GM12801 (cell line): Measurements from ENCODE around the gene CYRIA.

ENCODE experiments used
- TF ChIP-seq, protein P1 (sequence below): IDR thresholded peaks from one replicate; pipeline ENCODE4 v1.5.1; 2011; ENCODE audit warnings: control low read depth; ENCODE audit not compliant: insufficient read length; ENCODE audit errors: extremely low read depth

CYRIA gene

GRCh38 chr2:16665748-16666448, at the start of gene CYRIA:
Gene CYRIA, minus strand, starts transcription at chr2:16665834. Its CDS starts 77,715 bp downstream, at chr2:16588119.
- TF ChIP-seq, protein P1, sequence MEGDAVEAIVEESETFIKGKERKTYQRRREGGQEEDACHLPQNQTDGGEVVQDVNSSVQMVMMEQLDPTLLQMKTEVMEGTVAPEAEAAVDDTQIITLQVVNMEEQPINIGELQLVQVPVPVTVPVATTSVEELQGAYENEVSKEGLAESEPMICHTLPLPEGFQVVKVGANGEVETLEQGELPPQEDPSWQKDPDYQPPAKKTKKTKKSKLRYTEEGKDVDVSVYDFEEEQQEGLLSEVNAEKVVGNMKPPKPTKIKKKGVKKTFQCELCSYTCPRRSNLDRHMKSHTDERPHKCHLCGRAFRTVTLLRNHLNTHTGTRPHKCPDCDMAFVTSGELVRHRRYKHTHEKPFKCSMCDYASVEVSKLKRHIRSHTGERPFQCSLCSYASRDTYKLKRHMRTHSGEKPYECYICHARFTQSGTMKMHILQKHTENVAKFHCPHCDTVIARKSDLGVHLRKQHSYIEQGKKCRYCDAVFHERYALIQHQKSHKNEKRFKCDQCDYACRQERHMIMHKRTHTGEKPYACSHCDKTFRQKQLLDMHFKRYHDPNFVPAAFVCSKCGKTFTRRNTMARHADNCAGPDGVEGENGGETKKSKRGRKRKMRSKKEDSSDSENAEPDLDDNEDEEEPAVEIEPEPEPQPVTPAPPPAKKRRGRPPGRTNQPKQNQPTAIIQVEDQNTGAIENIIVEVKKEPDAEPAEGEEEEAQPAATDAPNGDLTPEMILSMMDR, result no peak

GRCh38 chr2:16713011-16713423, 47.4 kb upstream of the CYRIA start:
- TF ChIP-seq, protein P1, result no peak

DNA sequence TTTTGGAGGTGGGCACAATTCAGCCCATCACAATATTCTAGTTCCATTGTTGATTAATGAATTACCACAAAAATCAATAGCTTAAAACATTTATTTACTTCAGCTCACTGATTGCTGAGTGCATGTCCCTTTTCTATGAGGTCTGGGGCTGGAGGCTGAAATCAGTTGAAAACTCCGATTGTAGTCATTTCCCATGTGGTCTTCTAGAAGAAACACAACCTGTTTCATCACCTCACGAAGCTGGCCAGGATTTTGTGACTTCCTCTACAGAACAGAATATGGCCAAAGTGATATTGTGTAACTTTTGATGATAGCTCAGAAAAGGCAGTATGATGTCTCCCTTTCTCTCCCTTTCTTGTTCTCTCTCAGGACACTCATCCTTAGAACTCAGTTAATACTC, 44.1 kb upstream of the CYRIA start:
- TF ChIP-seq, protein P1, result no peak

GRCh38 chr2:16708173-16708572, 42.5 kb upstream of the CYRIA start:
- TF ChIP-seq, protein P1, result no peak

- TF ChIP-seq, protein P1, result no peak
Measured at GRCh38 chr2:16707014-16707623, 41.5 kb upstream of the CYRIA start.

DNA sequence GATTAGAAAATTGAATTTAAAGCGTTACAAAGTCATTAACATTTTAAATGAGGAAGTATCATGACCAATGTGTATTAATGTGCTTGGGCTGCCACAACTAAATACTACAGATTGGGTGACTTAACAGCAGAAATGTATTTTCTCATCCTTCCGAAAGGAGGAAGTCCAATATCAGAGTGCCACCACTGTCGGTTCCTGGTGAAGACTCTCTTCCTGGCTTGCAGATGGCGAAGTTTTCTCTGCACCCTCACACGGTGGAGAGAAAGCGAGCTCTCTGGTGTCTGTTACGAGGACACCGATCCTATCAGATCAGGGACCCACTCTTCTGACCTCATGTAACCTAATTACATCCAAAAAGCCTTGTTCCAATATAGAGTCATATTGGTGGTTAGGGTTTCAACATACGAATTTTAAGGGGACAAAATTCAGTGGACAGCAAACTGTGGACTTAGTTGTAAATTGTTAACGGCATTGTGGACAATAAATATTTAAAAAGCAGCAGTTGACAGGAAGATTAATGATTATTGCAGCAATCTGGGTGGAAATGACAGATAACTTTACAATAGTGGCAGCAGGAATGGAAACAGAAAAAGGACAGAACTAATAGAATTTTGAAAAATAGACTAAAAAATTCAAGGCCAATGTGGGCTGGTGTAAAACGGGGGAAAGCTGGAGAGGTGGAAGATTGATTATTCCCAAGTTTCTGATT, 35.1 kb upstream of the CYRIA start:
- TF ChIP-seq, protein P1, result no peak

DNA sequence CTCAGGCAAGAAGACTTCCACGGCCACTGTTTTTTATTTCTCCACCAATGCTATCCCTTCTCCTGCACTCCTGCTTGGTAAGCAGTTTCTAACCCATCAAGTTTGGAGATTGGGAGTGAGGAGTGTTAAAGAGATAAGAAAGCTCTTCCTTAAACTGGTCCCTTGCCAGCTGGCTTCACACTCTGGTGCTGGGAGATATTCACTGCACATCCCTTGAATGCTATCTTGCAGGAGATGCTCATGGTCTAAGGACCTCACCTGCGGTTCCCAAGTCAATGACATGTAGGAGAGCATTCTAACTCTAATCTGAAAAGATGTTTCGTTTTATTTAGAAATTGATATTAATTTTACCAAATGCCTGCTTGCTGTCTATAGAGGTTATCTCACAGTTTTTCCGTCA, 28.2 kb upstream of the CYRIA start:
- TF ChIP-seq, protein P1, result no peak
